Measurements from ENCODE around the gene HYKK.
"Not testable (repeated sequence)": the region's sequence is repeated elsewhere in the genome, so short reads cannot be mapped to it uniquely, and the experiment has no call there.

Gene HYKK

GRCh38 chr15:78551902-78552301, 44.5 kb downstream of the HYKK start:
- H3K4me3 ChIP-seq (ENCODE audit: control insufficient read depth, low read depth, low read length): no peak overlapping the region
- DNase-seq (ENCODE audit: low read depth): no peak
- TF ChIP-seq, protein P1, sequence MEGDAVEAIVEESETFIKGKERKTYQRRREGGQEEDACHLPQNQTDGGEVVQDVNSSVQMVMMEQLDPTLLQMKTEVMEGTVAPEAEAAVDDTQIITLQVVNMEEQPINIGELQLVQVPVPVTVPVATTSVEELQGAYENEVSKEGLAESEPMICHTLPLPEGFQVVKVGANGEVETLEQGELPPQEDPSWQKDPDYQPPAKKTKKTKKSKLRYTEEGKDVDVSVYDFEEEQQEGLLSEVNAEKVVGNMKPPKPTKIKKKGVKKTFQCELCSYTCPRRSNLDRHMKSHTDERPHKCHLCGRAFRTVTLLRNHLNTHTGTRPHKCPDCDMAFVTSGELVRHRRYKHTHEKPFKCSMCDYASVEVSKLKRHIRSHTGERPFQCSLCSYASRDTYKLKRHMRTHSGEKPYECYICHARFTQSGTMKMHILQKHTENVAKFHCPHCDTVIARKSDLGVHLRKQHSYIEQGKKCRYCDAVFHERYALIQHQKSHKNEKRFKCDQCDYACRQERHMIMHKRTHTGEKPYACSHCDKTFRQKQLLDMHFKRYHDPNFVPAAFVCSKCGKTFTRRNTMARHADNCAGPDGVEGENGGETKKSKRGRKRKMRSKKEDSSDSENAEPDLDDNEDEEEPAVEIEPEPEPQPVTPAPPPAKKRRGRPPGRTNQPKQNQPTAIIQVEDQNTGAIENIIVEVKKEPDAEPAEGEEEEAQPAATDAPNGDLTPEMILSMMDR (IDR thresholded peaks at IDR 0.05; ENCODE audit: control insufficient read depth, insufficient read depth, low read depth, low read length, missing control alignments): no peak

DNA sequence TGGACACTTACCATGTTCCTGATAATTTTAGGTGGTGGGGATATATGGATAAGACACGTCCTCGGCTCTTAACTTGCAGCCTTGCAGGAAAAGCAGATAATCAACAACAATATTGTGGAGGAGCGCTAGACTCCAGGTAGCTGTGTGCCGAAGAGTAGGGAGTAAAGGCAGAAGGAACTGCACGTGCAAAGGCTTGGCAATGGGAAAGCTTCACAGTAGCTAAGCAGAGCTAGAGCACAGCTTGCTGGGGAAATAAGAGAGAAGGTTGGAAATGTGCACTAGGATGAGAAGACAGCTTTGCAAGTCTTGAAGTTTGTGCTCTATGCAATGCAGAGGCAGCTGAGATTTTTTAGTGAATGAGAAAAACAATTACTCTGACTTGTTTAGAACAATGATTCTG, 45.2 kb downstream of the HYKK start:
- no peak for DNase-seq (ENCODE audit: low read depth)
- no peak overlapping the region for H3K4me3 ChIP-seq (ENCODE audit: control insufficient read depth, low read depth, low read length)
- TF ChIP-seq, protein P1 (IDR thresholded peaks at IDR 0.05; ENCODE audit: control insufficient read depth, insufficient read depth, low read depth, low read length, missing control alignments): no peak

GRCh38 chr15:78560201-78560600, 52.8 kb downstream of the HYKK start:
- not testable (repeated sequence) for H3K4me3 ChIP-seq (ENCODE audit: control insufficient read depth, low read depth, low read length); DNase-seq (ENCODE audit: low read depth)

GRCh38 chr15:78561490-78561889, 54.1 kb downstream of the HYKK start:
- DNase-seq (ENCODE audit: low read depth): no peak
- TF ChIP-seq, protein P1 (IDR thresholded peaks at IDR 0.05; ENCODE audit: control insufficient read depth, insufficient read depth, low read depth, low read length, missing control alignments): no peak

GRCh38 chr15:78563092-78563491, 55.7 kb downstream of the HYKK start:
- TF ChIP-seq, protein P1 (IDR thresholded peaks at IDR 0.05; ENCODE audit: control insufficient read depth, insufficient read depth, low read depth, low read length, missing control alignments): no peak
- DNase-seq (ENCODE audit: low read depth): no peak

More at GRCh38 chr15:78561490-78561889, 54.1 kb downstream of the HYKK start:
- no peak overlapping the region for H3K4me3 ChIP-seq (ENCODE audit: control insufficient read depth, low read depth, low read length)

GRCh38 chr15:78564743-78565096, 57.3 kb downstream of the HYKK start:
- TF ChIP-seq, protein P1 (IDR thresholded peaks at IDR 0.05; ENCODE audit: control insufficient read depth, insufficient read depth, low read depth, low read length, missing control alignments): no peak
- no peak for DNase-seq (ENCODE audit: low read depth)
- H3K4me3 ChIP-seq (ENCODE audit: control insufficient read depth, low read depth, low read length): no peak overlapping the region

More at GRCh38 chr15:78563092-78563491, 55.7 kb downstream of the HYKK start:
- no peak overlapping the region for H3K4me3 ChIP-seq (ENCODE audit: control insufficient read depth, low read depth, low read length)

DNA sequence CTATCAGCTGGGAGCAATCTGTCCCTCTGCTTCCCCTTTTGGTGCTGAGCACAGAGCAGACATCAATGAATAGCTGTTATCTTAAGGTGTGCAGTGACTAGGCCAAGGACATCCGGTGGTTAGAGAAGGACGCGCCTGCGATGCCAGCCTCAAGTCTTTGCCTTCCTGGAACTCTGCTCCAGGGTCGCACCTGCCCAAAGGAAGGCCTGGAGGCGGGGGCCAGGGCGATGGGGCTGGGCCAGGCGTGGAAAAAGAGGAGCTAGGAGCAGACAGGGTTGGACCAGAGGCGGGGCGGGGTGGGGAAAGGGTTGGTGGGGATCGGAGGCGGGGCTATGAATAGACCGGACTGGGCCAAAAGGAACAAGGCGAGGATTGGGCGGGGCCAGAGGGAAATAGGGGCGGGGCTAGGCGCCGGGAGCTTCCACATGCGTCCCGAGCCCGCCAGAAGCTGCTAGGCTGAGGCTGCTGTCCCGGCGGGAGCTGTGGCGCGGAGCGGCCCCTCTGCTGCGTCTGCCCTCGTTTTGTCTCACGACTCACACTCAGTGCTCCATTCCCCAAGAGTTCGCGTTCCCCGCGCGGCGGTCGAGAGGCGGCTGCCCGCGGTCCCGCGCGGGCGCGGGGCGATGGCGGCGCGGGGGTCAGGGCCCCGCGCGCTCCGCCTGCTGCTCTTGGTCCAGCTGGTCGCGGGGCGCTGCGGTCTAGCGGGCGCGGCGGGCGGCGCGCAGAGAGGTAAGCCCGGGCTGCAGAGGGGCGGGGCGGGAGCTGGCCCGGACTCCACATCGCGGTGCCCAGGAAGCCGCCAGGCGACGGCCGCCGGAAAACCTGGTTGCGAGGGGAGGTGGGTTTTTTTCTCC, 57.9 kb downstream of the HYKK start, which contains the start of gene CHRNA5:
Gene CHRNA5, plus strand, starts transcription at position 424 of the 854 bp plus-strand sequence. Its CDS starts 200 bp downstream, at position 624.
- H3K4me3 ChIP-seq (ENCODE audit: control insufficient read depth, low read depth, low read length): peak within 1 kb of the TSS; percentile 46
- DNase-seq (ENCODE audit: low read depth): peak; percentile 13
- TF ChIP-seq, protein P1 (IDR thresholded peaks at IDR 0.05; ENCODE audit: control insufficient read depth, insufficient read depth, low read depth, low read length, missing control alignments): no peak
